ENCODE measurements around the gene ANKMY2.

DNA sequence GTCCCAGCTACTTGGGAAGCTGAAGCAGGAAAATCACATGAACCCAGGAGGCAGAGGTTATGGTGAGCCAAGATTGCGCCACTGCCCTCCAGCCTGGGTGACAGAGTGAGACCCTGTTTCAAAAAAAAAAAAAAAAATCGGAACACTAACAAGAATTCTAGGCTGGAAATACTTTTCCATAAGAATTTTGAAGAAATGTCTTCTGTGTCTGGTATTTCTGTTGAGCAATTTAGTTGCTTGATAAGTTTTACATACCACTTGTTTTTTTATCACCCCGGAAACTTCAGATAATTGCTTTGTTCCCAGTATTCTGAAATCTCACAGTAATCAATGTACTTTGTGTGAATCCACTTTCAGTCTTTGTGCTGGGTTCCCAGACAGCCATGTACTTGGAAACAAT lies 26.3 kb upstream of the ANKMY2 start:
- TF ChIP-seq, protein P1, sequence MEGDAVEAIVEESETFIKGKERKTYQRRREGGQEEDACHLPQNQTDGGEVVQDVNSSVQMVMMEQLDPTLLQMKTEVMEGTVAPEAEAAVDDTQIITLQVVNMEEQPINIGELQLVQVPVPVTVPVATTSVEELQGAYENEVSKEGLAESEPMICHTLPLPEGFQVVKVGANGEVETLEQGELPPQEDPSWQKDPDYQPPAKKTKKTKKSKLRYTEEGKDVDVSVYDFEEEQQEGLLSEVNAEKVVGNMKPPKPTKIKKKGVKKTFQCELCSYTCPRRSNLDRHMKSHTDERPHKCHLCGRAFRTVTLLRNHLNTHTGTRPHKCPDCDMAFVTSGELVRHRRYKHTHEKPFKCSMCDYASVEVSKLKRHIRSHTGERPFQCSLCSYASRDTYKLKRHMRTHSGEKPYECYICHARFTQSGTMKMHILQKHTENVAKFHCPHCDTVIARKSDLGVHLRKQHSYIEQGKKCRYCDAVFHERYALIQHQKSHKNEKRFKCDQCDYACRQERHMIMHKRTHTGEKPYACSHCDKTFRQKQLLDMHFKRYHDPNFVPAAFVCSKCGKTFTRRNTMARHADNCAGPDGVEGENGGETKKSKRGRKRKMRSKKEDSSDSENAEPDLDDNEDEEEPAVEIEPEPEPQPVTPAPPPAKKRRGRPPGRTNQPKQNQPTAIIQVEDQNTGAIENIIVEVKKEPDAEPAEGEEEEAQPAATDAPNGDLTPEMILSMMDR (conservative IDR thresholded peaks at IDR 0.05 in 1 of 2, IDR thresholded peaks at IDR 0.05 in 1 of 2; ENCODE audit: low read depth in 1 of 2, low read length in 2 of 2), result no peak
- TF ChIP-seq EZH2 (IDR thresholded peaks at IDR 0.05; ENCODE audit: low read length, missing control alignments), result no peak
